Ovary (tissue), 9 donors: Measurements from ENCODE around the gene TEDC2. TPM values are rescaled to one million over a fixed set of nuclear protein-coding genes. Genes with fewer than 3 reads are reported as not detected.
A peak's percentile ranks its signal among the peaks of the same experiment; 100 is the strongest.

Experiments used
- DNase-seq, 5 donors: peaks; one replicate each; pipeline ENCODE4 v3.0.0-alpha.2; 2019 to 2020
- H3K27ac ChIP-seq, 2 donors: fragments of 200-600 bp; one replicate each; pipeline versions ENCODE4 v1.5.1 to v1.8.0; 2019 to 2022
- H3K27me3 ChIP-seq: fragments of 200-600 bp; one replicate; pipeline ENCODE4 v1.8.0; 2022
- H3K36me3 ChIP-seq: fragments of 200-600 bp; sonication (generic); one replicate; pipeline ENCODE4 v1.5.1; 2019
- H3K4me1 ChIP-seq: one replicate; pipeline ENCODE4 v1.8.1; 2013; ENCODE audit warnings: mild to moderate bottlenecking, moderate library complexity; ENCODE audit not compliant: insufficient read depth
- H3K4me3 ChIP-seq: fragments of 200-600 bp; sonication (generic); one replicate; pipeline ENCODE4 v1.5.1; 2017
- H3K9me3 ChIP-seq, 2 donors: fragments of 200-600 bp in 1 of 2; sonication (generic) in 1 of 2; one replicate each; pipeline versions ENCODE4 v1.5.1 to v1.8.1; 2013 to 2019; ENCODE audit warnings: mild to moderate bottlenecking in 1 of 2, moderate library complexity in 1 of 2
- CTCF ChIP-seq, 3 donors: fragments of 450-650 bp in 2 of 3; fragments of 200-600 bp in 1 of 3; IDR thresholded peaks; one replicate each; pipeline versions ENCODE4 v1.5.1 to v1.8.0; 2016 to 2022; ENCODE audit warnings: antibody characterized with exemption in 3 of 3, mild to moderate bottlenecking in 1 of 3
- EP300 ChIP-seq: sonication (generic); formaldehyde crosslinking; IDR thresholded peaks from one replicate; pipeline ENCODE4 v1.6.1; 2017; ENCODE audit warnings: antibody characterized with exemption
- POLR2A ChIP-seq: fragments of 450-650 bp; IDR thresholded peaks from one replicate; pipeline ENCODE4 v1.6.1; 2017; ENCODE audit warnings: antibody characterized with exemption, mild to moderate bottlenecking, moderate library complexity
- WGBS, 3 donors: extraction: QIAGEN DNeasy Blood & Tissue Kit in 1 of 3; methylation state at CpG; one replicate each; pipeline versions ENCODE4 v1.1.5 to v1.1.7; 2013 to 2017; 5-methylcytosine and 5-hydroxymethylcytosine counted together
- intact Hi-C, 4 donors: fragments of 100-400 bp; cut with DNase I; formaldehyde crosslinking; loops; one replicate each; pipeline versions ENCODE4 v1.11.0 to v1.15.1; 2022 to 2023
- polyA plus RNA-seq, 2 donors: library from polyadenylated mRNA; stranded (reverse); fragments of 200-250 nt in 1 of 2; fragments of 350-450 nt in 1 of 2; fragmentation: Illumina TruSeq in 1 of 2; extraction: RNeasy Lipid Tissue Mini Kit (QIAGEN cat#74804) in 1 of 2; gene quantifications; one replicate each; pipeline ENCODE4 v1.2.3, GENCODE V29; 2013 to 2014
- total RNA-seq, 7 donors: library from RNA; depleted of rRNA in 2 of 7; stranded (reverse); fragments of >200 nt in 2 of 7; fragmentation: NEBNext Ultra II Directional in 3 of 7; extraction: Animal tissue kit (Norgen Biotek cat#: 25700) in 3 of 7; gene quantifications; one replicate each; pipeline versions ENCODE4 v1.1.0 to v1.2.4, GENCODE V29; 2016 to 2023
- donor health status: DM: no; HTN: no; CAD: no; lungs with moderate emphysema.
- donor health status: DM: no; HTN: no; CAD: no.
- donor health status: Bipolar disorder and iron deficiency.
- donor health status: DM: yes; HTN: yes; CAD: no.
- donor health status: DM: no; HTN: no; CAD: no.
- donor health status: DM: yes; HTN: yes; CAD: no.

Gene TEDC2
- total and polyA plus RNA-seq, 9 donors: 0.38 to 2.0 (median 1.3) TPM; not detected in 3

- DNase-seq: no peak
- Histone ChIP-seq H3K36me3 (no peaks in the 10 kb centered on the region), H3K27me3 (no peaks in the 10 kb centered on the region), H3K4me1 (peaks cover 2% of the 10 kb centered on the region), H3K27ac (no peak overlapping the region), H3K4me3 (no peak overlapping the region), H3K9me3 (no peaks in the 10 kb centered on the region)
- WGBS, 3 donors: 72 to 83% (median 81%) methylated on average over 4 of the region's 4 CpGs
- intact Hi-C loops: loop anchor here in 1 of 4 donors (10.0 kb wide), 1 partner anchor 77 kb away; no protein-coding TSS in a partner anchor
- TF ChIP-seq POLR2A (no peak), CTCF (IDR thresholded peaks at IDR 0.05) (no peak), EP300 (no peak)
These were observed 32.4 kb upstream of the TEDC2 start for GRCh38 chr16:2427526-2427925.

GRCh38 chr16:2428051-2428783 is 31.7 kb upstream of the TEDC2 start:
- peak; percentile 47 to 68 (median 62) for DNase-seq
- Histone ChIP-seq H3K27me3 (no peaks in the 10 kb centered on the region), H3K27ac (peak overlapping the region; percentile 57 to 89), H3K9me3 (no peaks in the 10 kb centered on the region), H3K4me3 (peak overlapping the region; percentile 53), H3K4me1 (peaks cover 2% of the 10 kb centered on the region), H3K36me3 (no peaks in the 10 kb centered on the region)
- intact Hi-C loops: loop anchor here in 2 of 4 donors (2.0 to 10.0 kb wide), 2 partner anchors 77 to 87 kb away; partner anchors contain the start of gene ABCA3 (in 1 of the 2)
- WGBS, 3 donors: 30% methylated on average over 25 to 28 of the region's 28 CpGs
- TF ChIP-seq CTCF (IDR thresholded peaks at IDR 0.05) (peak in 2 of 3 donors; percentile 12 to 38), EP300 (no peak), POLR2A (no peak)

GRCh38 chr16:2428784-2429033 is 31.2 kb upstream of the TEDC2 start:
- no peaks in the 10 kb centered on the region for H3K9me3 ChIP-seq
- no peak for DNase-seq
- H3K4me1 ChIP-seq: peaks cover 2% of the 10 kb centered on the region
- intact Hi-C loops: loop anchor here in 2 of 4 donors (2.0 to 10.0 kb wide), 2 partner anchors 76 to 88 kb away; partner anchors contain the start of gene ABCA3 (in 1 of the 2)
- no peaks in the 10 kb centered on the region for H3K36me3 ChIP-seq
- peak overlapping the region; percentile 53 for H3K4me3 ChIP-seq
- peak overlapping the region; percentile 57 to 89 for H3K27ac ChIP-seq
- H3K27me3 ChIP-seq: no peaks in the 10 kb centered on the region
- TF ChIP-seq POLR2A (no peak), CTCF (IDR thresholded peaks at IDR 0.05) (no peak), EP300 (no peak)
- 0 to 1% (median 1%) methylated on average over 18 to 24 of the region's 24 CpGs for WGBS, 3 donors

GRCh38 chr16:2429034-2429770 is 30.7 kb upstream of the TEDC2 start, which contains the start of gene CCNF:
Gene CCNF, plus strand, starts transcription at chr16:2429447. Its CDS starts 35 bp downstream, at chr16:2429482.
- peak; percentile 97 to 99 (median 98) for DNase-seq
- intact Hi-C loops: loop anchor here in 2 of 4 donors (2.0 to 10.0 kb wide), 2 partner anchors 76 to 88 kb away; partner anchors contain the start of gene ABCA3 (in 1 of the 2)
- H3K27me3 ChIP-seq: no peaks in the 10 kb centered on the region
- no peaks in the 10 kb centered on the region for H3K36me3 ChIP-seq
- 0% methylated on average over 62 to 103 of the region's 103 CpGs for WGBS, 3 donors
- no peaks in the 10 kb centered on the region for H3K9me3 ChIP-seq
- peaks cover 2% of the 10 kb centered on the region for H3K4me1 ChIP-seq
- peak within 1 kb of the TSS; percentile 57 to 89 for H3K27ac ChIP-seq
- TF ChIP-seq POLR2A: peak; percentile 86
- peak in 2 of 3 donors; percentile 16 to 29 for TF ChIP-seq CTCF (IDR thresholded peaks at IDR 0.05)
- no peak for TF ChIP-seq EP300
- peak within 1 kb of the TSS; percentile 61 for H3K4me3 ChIP-seq
